ENCODE data around the gene HOXD12.

GRCh38 chr2:176093898-176094249, 5.7 kb upstream of the HOXD12 start:
- TF ChIP-seq CTCF (IDR thresholded peaks at IDR 0.05; ENCODE audit: poor library complexity, severe bottlenecking), result no peak
- TF ChIP-seq SMC3 (conservative IDR thresholded peaks at IDR 0.05; ENCODE audit: poor library complexity), result no peak
- no peak for TF ChIP-seq POLR2AphosphoS5 (IDR thresholded peaks at IDR 0.05)
- no peak for TF ChIP-seq EZH2 (IDR thresholded peaks at IDR 0.05; ENCODE audit: borderline replicate concordance, insufficient read depth, low read length, poor library complexity, severe bottlenecking)
- TF ChIP-seq EP300 (conservative IDR thresholded peaks at IDR 0.05; ENCODE audit: poor library complexity, severe bottlenecking), result no peak
- no peak for TF ChIP-seq RAD21 (conservative IDR thresholded peaks at IDR 0.05)
- no peak for TF ChIP-seq REST (IDR thresholded peaks at IDR 0.05; ENCODE audit: borderline replicate concordance)
- no peak for TF ChIP-seq TAF1 (IDR thresholded peaks at IDR 0.05; ENCODE audit: low read depth)
- TF ChIP-seq MXI1 (conservative IDR thresholded peaks at IDR 0.05; ENCODE audit: poor library complexity, severe bottlenecking), result no peak

All from neural cell (in vitro differentiated cells).